HepG2 (cell line): ENCODE measurements around the gene PPM1K. TPM values are rescaled to one million over a fixed set of nuclear protein-coding genes. Genes with fewer than 3 reads are reported as not detected.

Experiments
- ATAC-seq: fragments of 200-7000 bp; cut with Tn5 transposase; 3 replicates; pipeline ENCODE4 v1.9.1; 2020; ENCODE audit warnings: mild to moderate bottlenecking, moderate library complexity
- BruUV-seq: library from RNA; stranded (reverse); fragments of 400-500 nt; replicated peaks from 2 replicates; lab custom pipeline; 2021; lab: Mats Ljungman, UMichigan
- CTCF ChIA-PET: fragments of 300-600 bp; formaldehyde crosslinking; extraction: SDS; loops from one replicate; lab custom pipeline; 2021; ENCODE audit warnings: low total read pairs, inconsistent platforms, low intra/inter-chr PET ratio; lab: Yijun Ruan, JAX
- POLR2A ChIA-PET: fragments of 350-600 bp; sonication (Branson Sonifier 250); formaldehyde crosslinking; loops from one replicate; lab custom pipeline; 2020; ENCODE audit warnings: antibody characterized with exemption, inconsistent platforms; lab: Yijun Ruan, JAX
- DNase-seq: peaks from one replicate; pipeline ENCODE4 v3.0.0-alpha.2; 2015; ENCODE audit warnings: low spot score
- FAIRE-seq: peaks from 3 replicates; lab custom pipeline; 2011; peaks lifted over from hg19 to GRCh38; lab: Jason Lieb, UNC
- H2AFZ ChIP-seq: one replicate; pipeline ENCODE4 v1.6.1; 2011; ENCODE audit warnings: low read length, inconsistent platforms
- H3K27ac ChIP-seq: fragments of 300-600 bp; 3 replicates; pipeline ENCODE4 v1.8.0; 2011; ENCODE audit warnings: mixed run types, mild to moderate bottlenecking, mixed read lengths, low read length, inconsistent platforms; ENCODE audit not compliant: insufficient read depth; ENCODE audit errors: extremely low read length
- H3K27me3 ChIP-seq, 2 experiments: fragments of 200-600 bp in 1 of 2; 2 replicates in 1 of 2; 3 replicates in 1 of 2; pipeline versions ENCODE4 v1.6.0 to v1.8.0; 2011; ENCODE audit warnings: low read length in 2 of 2, mild to moderate bottlenecking in 2 of 2, moderate library complexity in 2 of 2, inconsistent platforms in 1 of 2; ENCODE audit not compliant: insufficient read depth in 2 of 2, control insufficient read depth in 1 of 2
- H3K36me3 ChIP-seq, 2 experiments: fragments of 200-600 bp in 1 of 2; replicated peaks in 1 of 2; 2 replicates in 1 of 2; 3 replicates in 1 of 2; pipeline versions ENCODE4 v1.5.1 to v1.8.0; 2011; ENCODE audit warnings: low read length in 2 of 2, inconsistent platforms in 1 of 2; ENCODE audit not compliant: insufficient read depth in 2 of 2, control insufficient read depth in 1 of 2
- H3K4me1 ChIP-seq: 2 replicates; pipeline ENCODE4 v1.5.1; 2012; ENCODE audit warnings: low read length, inconsistent platforms; ENCODE audit not compliant: insufficient read depth
- H3K4me2 ChIP-seq: 2 replicates; pipeline ENCODE4 v1.6.0; 2011; ENCODE audit warnings: low read depth, low read length, inconsistent platforms
- H3K4me3 ChIP-seq, 3 experiments: fragments of 200-600 bp in 1 of 3; sonication (generic), shearing (Covaris generic) in 1 of 3; replicated peaks in 1 of 3; 2 replicates each; pipeline ENCODE4 v1.5.1; 2011 to 2016; ENCODE audit warnings: low read length in 3 of 3, inconsistent platforms in 2 of 3, low read depth in 2 of 3, mild to moderate bottlenecking in 2 of 3, control low read depth in 1 of 3, mixed read lengths in 1 of 3; ENCODE audit not compliant: insufficient read depth in 1 of 3
- H3K79me2 ChIP-seq: one replicate; pipeline ENCODE4 v1.6.1; 2011; ENCODE audit warnings: low read length, inconsistent platforms; ENCODE audit not compliant: insufficient read depth
- H3K9ac ChIP-seq: 2 replicates; pipeline ENCODE4 v1.6.0; 2011; ENCODE audit warnings: mild to moderate bottlenecking, low read depth, low read length, inconsistent platforms; ENCODE audit not compliant: insufficient read depth
- H3K9me3 ChIP-seq: 2 replicates; pipeline ENCODE4 v1.5.1; 2012; ENCODE audit warnings: mild to moderate bottlenecking, low read length
- H4K20me1 ChIP-seq: 2 replicates; pipeline ENCODE4 v1.6.0; 2011; ENCODE audit warnings: inconsistent platforms, mild to moderate bottlenecking, low read length, moderate library complexity; ENCODE audit not compliant: insufficient read depth
- ATF7 ChIP-seq, 2 experiments: fragments of 450-650 bp in 1 of 2; sonication (generic) in 1 of 2; formaldehyde crosslinking in 1 of 2; IDR thresholded peaks; 2 replicates each; pipeline versions ENCODE4 v1.4.0 to v1.6.1; 2016 to 2020; ENCODE audit warnings: antibody characterized with exemption in 1 of 2, mild to moderate bottlenecking in 1 of 2, missing genetic modification reagents in 1 of 2
- RARA ChIP-seq: IDR thresholded peaks from 2 replicates; pipeline ENCODE4 v1.6.1; 2016; ENCODE audit warnings: missing genetic modification reagents, missing compliant biosample characterization
- ZNF160 ChIP-seq: sonication (generic); formaldehyde crosslinking; IDR thresholded peaks from 2 replicates; pipeline ENCODE4 v1.8.0; 2022; ENCODE audit warnings: mild to moderate bottlenecking, inconsistent platforms, missing genetic modification reagents
- WGBS: methylation state at CpG from one replicate; pipeline ENCODE4 v1.1.6; 2017; ENCODE audit warnings: low lambda C conversion rate; 5-methylcytosine and 5-hydroxymethylcytosine counted together
- in situ Hi-C: cut with HindIII; loops from 2 replicates; pipeline ENCODE4 v1.10.0; 2017; ENCODE audit warnings: low pct_unique_long_range_greater_than_20kb; ENCODE audit not compliant: extremely low pct_ligation_motif_present
- intact Hi-C: fragments of 100-400 bp; cut with micrococcal nuclease; formaldehyde crosslinking; loops from one replicate; pipeline ENCODE4 v1.10.0; 2022; ENCODE audit not compliant: unreplicated experiment
- polyA plus RNA-seq, 8 experiments: library from polyadenylated mRNA; depleted of rRNA in 3 of 8; stranded (reverse) in 7 of 8; unstranded in 1 of 8; fragments of >200 nt; fragmentation: Illumina TruSeq in 4 of 8; extraction: Trizol in 4 of 8; gene quantifications; 2 replicates each; pipeline versions ENCODE4 v1.2.1 to v1.2.3, GENCODE V29; 2011 to 2016; ENCODE audit warnings: low read depth in 4 of 8, missing spikeins in 1 of 8, mixed read lengths in 1 of 8; ENCODE audit not compliant: insufficient read depth in 1 of 8
- total RNA-seq, 5 experiments: library from RNA; depleted of rRNA; stranded (reverse); fragments of >200 nt; fragmentation: Illumina TruSeq; extraction: Trizol; gene quantifications; 2 replicates each; pipeline ENCODE4 v1.2.3, GENCODE V29; 2016; ENCODE audit warnings: low read depth in 1 of 5
- TF ChIP-seq, protein P1 (sequence below): sonication (generic); formaldehyde crosslinking; IDR thresholded peaks from 2 replicates; pipeline ENCODE4 v1.4.0; 2020; ENCODE audit warnings: missing genetic modification reagents
- TF ChIP-seq, protein P2 (sequence below): sonication (generic); formaldehyde crosslinking; IDR thresholded peaks from 2 replicates; pipeline ENCODE4 v1.8.0; 2022; ENCODE audit warnings: missing genetic modification reagents, low read depth, mild to moderate bottlenecking, borderline replicate concordance

The PPM1K gene
- total and polyA plus RNA-seq, 2 of the 13 experiments (the other 11 are each of a cell fraction or from before 2014, with no cell fraction given): 11.9 to 17.8 TPM

DNA sequence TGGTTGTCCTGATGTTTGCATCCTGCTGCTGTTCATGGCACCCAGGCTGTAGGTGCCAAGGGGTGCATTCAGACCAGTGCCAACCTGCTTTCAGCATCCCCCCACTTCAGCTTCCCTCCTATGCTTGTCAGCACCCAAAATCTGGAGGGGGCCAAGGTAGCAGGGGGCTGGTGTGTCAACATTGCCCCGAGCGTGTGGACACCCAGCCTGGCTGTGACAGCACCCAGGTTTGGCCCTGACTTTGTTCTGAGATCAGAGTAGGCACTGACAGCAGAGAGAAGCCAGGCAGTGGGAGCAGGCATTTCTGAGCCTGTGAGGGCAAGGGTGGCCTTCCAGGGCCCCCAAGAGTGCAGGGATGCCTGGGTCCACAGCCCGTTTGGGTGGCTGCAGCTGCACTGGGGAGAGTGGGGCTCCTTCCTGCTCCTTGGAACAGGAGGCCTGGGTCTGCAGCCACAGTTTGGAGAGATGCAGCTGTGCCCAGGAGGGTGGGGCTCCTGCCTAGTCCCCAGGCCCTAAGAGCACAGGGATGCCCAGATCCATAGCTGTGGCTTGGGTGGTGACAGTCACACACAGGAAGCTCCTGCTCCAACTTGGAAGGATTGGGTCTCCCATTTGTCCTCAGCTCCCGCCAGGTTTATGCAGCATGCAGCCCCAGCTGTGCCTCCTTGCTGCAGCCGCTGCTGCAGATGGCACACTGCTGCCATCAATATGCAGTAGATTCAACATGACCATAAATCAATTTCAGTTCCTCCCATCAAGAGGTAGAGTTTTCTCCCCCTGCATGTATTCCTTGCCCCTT, 12.3 kb upstream of the PPM1K start (continued):
- TF ChIP-seq ATF7 (IDR thresholded peaks at IDR 0.05) (no peak), ATF7 (CRISPR knock-in tag; IDR thresholded peaks at IDR 0.05) (no peak), RARA (CRISPR knock-in tag) (no peak), ZNF160 (CRISPR knock-in tag) (no peak)
- TF ChIP-seq, protein P1, sequence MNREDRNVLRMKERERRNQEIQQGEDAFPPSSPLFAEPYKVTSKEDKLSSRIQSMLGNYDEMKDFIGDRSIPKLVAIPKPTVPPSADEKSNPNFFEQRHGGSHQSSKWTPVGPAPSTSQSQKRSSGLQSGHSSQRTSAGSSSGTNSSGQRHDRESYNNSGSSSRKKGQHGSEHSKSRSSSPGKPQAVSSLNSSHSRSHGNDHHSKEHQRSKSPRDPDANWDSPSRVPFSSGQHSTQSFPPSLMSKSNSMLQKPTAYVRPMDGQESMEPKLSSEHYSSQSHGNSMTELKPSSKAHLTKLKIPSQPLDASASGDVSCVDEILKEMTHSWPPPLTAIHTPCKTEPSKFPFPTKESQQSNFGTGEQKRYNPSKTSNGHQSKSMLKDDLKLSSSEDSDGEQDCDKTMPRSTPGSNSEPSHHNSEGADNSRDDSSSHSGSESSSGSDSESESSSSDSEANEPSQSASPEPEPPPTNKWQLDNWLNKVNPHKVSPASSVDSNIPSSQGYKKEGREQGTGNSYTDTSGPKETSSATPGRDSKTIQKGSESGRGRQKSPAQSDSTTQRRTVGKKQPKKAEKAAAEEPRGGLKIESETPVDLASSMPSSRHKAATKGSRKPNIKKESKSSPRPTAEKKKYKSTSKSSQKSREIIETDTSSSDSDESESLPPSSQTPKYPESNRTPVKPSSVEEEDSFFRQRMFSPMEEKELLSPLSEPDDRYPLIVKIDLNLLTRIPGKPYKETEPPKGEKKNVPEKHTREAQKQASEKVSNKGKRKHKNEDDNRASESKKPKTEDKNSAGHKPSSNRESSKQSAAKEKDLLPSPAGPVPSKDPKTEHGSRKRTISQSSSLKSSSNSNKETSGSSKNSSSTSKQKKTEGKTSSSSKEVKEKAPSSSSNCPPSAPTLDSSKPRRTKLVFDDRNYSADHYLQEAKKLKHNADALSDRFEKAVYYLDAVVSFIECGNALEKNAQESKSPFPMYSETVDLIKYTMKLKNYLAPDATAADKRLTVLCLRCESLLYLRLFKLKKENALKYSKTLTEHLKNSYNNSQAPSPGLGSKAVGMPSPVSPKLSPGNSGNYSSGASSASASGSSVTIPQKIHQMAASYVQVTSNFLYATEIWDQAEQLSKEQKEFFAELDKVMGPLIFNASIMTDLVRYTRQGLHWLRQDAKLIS (CRISPR knock-in tag): no peak

GRCh38 chr4:88295656-88296055, 11.3 kb upstream of the PPM1K start:
- Histone ChIP-seq H3K9ac (no peak overlapping the region), H3K27me3 (peaks cover 0 to 19% of the 10 kb centered on the region in 2 experiments; a peak in 2 of 5 replicates), H4K20me1 (no peaks in the 10 kb centered on the region), H3K4me2 (no peak overlapping the region), H3K4me1 (no peaks in the 10 kb centered on the region), H3K79me2 (no peaks in the 10 kb centered on the region), H3K9me3 (no peaks in the 10 kb centered on the region), H3K4me3 (no peak overlapping the region), H3K36me3 (no peaks in the 10 kb centered on the region), H3K27ac (no peak overlapping the region), H2AFZ (no peak overlapping the region)
- POLR2A ChIA-PET: no interaction called here
- DNase-seq (no peak), FAIRE-seq (no peak), ATAC-seq (no peak)
- intact Hi-C loops (no loop called here), in situ Hi-C loops (no loop called here)
- WGBS: 0% methylated on average over 1 of the region's 6 CpGs
- TF ChIP-seq, protein P2, sequence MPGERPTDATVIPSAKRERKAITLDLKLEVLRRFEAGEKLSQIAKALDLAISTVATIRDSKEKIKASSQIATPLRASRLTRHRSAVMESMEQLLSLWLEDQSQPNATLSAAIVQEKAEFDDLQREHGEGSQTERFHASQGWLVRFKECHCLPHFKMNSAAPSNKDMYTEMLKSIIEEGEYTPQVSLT: no peak
- CTCF ChIA-PET: no interaction called here
- BruUV-seq: no TSS peak
